ENCODE results near the gene CCDC85B.
"Not testable (repeated sequence)": the region's sequence is repeated elsewhere in the genome, so short reads cannot be mapped to it uniquely, and the experiment has no call there.

Gene CCDC85B

DNA sequence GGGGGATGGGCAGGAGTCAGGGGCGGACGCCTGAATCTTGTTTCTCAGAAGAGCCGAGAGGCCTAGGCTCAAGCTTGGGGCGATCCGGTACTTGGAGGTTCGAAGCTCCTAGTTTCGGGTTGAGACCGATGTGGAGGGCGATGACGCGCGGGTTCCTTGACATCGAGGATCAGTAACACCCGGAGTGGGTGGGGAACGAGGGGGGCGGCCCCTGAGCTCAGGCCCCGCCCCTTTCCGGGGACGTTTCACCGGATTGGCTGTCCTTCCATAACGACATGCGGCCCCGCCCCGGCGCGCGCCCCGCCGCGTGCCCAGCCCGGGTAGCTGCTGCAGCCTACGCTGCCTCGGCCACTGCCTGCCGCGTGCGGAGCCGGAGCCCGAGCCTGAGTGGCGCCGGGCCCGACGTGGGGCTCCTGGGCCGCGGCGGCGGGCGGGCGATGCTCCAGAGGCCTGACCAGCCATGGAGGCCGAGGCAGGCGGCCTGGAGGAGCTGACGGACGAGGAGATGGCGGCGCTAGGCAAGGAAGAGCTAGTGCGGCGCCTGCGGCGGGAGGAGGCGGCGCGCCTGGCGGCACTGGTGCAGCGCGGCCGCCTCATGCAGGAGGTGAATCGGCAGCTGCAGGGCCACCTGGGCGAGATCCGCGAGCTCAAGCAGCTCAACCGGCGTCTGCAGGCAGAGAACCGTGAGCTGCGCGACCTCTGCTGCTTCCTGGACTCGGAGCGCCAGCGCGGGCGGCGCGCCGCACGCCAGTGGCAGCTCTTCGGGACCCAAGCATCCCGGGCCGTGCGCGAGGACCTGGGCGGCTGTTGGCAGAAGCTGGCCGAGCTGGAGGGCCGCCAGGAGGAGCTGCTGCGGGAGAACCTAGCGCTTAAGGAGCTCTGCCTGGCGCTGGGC is at the start of gene CCDC85B:
CCDC85B (plus strand) TSS at position 350 of the 895 bp plus-strand sequence; CDS start at position 461, 111 bp downstream.
- peak; percentile 97 for DNase-seq

DNA sequence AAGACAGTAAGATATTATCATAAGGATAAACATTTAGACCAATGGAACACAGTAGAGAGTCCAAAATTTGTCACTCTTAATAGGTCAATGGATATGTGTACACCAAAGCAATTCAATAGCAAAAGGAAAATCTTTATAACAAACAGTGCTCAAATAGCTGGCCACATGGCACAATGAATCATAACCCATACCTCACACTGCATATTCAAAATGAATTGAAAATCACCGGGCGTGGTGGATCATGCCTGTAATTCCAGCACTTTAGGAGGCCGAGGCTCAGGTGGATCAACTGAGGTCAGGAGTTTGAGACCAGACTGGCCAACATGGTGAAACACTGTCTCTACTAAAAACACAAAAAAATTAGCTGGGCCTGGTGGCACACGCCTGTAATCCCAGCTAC is 48.3 kb upstream of the CCDC85B start:
- no peak for DNase-seq

DNA sequence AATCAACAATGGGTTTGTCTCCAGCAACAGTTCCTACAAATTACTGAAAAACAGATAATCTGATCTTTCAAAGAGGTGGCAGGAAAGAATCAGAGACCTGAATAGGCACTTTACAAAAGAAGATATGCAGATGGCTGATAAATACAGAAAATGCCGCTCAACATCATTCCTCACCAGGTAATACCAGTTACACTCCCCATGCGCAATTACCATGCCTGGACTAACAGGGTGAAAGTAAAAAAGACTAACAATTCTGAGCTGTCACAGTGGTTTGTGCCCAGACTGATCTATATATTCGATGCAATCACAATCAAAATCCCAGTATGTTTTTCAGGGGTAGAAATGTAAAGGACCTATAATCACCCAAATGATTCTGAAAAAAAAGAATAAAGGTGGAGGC is 46.7 kb upstream of the CCDC85B start:
- no peak for DNase-seq

DNA sequence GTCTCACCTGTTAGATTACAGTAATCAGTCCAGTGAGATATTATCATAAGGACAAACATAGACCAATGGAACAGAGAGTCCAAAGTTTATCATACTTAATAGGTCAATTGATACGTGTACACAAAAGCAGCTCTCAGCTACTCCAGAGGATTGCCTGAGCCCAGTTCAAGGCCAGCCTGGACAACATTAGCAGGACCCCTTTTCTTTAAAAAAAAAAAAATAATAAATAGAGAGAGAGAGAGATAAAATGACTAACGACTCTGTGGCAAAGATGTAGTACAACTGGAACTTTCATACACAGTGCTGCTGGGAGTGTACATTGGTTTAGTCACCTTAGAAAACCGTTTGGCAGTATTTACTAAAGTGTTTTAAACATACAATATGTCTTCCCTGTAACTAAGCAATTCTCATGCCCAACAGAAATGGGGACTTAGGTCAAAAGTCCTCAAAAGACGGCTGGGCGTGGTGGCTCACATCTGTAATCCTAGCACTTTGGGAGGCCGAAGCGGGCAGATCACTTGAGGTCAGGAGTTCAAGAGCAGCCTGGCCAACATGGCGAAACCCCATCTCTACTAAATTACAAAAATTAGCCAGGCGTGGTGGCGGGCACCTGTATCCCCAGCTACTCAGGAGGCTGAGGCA is 46.1 kb upstream of the CCDC85B start:
- DNase-seq = no peak

DNA sequence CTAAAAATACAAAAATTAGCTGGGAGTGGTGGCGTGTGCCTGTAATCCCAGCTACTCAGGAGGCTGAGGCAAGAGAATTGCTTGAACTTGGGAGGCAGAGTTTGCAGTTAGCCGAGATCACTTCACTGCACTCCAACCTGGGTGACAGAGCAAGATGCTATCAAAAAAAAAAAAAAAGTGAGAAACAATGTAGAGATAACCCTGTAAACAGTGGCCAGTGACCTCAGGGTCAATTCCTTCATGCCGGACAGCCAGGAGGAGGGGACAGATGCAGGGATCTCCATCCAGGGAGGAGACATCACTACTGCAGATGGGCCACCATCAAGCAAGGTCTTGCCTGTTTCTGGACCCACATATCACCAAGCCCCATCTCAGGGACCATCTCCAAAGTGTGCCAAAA is 42.7 kb upstream of the CCDC85B start:
- no peak for DNase-seq

DNA sequence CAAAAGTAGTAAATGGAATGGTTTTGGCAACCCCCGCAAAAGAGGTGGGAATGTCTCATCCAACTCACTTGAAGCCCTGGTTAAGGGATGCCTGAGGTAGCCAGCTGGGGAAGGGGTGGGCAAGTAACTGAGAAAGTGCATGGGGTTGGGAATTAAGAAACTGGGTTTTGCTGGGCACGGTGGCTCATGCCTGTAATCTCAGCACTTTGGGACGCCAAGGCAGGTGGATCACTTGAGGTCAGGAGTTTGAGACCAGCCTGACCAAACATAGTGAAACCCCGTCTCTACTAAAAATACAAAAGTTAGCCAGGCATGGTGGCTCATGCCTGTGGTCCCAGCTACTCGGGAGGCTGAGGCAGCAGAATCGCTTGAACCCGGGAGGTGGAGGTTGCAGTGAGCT is 41.8 kb upstream of the CCDC85B start:
- DNase-seq = not testable (repeated sequence)

DNA sequence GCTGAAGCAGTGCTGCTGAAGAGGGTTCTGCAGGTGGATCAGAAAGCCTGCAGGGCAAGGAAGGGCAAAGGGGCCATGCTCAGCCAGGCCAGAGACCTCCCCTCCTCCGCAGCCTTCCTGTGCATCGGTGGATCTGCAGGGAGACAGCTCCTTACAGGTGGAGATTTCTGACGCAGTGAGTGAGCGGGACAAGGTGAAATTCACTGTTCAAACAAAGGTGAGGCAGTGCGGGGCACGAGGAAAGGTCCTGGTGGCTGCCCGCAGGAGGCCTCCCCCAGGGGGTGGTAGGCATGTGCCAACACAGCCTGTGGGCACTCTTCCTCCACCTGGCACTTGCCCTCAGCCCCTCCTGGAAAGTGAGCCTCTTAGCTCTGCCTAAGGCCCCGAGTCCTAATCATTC is 41.1 kb upstream of the CCDC85B start:
- DNase-seq = no peak

DNA sequence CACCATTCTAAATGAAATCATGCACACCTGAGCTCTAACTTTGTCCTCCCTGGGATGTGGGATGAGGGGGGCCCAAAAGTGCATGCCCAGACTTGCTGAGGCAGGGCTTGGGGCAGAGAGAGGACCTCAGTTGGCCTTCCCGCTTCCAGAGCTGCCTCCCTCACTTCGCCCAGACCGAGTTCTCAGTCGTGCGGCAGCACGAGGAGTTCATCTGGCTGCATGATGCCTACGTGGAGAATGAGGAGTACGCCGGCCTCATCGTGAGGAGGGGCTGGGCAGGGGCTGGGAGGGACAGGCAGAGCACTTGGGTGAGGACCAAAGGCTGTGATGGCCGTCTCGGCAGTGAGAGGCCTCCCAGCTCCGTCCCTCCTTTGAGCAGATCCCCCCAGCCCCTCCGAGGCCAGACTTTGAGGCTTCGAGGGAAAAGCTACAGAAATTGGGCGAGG is 40.7 kb upstream of the CCDC85B start:
- no peak for DNase-seq

DNA sequence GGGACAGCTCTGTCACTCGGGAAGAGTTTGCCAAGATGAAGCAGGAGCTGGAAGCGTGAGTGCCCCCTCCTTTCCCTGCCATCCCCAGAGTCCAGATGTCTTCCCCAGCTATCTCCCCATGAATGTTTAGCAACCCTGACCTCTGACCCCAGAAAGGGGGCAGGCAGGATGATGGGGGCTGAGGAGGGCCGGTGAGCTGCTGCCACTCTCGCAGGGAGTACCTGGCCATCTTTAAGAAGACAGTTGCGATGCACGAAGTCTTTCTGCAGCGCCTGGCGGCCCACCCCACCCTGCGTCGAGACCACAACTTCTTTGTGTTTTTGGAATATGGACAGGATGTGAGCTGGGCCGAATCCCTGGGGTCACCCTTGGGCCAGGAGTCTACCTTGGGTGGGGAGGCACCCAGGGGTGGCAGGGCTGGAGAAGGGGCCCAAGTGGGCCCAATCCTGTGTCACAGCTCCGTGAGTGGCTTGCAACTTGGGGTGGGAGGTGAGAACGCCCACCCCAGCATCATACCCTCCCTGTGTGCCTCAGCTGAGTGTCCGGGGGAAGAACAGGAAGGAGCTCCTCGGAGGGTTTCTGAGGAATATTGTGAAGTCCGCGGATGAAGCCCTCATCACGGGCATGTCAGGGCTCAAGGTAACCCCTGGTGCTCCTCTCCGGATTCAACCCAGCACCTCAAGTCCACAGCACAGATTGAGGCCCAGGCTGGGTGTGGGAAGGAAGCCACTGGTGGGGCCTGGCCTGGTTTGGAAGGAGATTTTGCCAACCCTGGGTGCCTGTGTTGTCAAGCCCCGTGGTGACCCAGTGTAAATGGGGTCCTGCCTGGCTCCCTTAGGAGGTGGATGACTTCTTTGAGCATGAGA is 40.0 kb upstream of the CCDC85B start:
- DNase-seq = no peak

DNA sequence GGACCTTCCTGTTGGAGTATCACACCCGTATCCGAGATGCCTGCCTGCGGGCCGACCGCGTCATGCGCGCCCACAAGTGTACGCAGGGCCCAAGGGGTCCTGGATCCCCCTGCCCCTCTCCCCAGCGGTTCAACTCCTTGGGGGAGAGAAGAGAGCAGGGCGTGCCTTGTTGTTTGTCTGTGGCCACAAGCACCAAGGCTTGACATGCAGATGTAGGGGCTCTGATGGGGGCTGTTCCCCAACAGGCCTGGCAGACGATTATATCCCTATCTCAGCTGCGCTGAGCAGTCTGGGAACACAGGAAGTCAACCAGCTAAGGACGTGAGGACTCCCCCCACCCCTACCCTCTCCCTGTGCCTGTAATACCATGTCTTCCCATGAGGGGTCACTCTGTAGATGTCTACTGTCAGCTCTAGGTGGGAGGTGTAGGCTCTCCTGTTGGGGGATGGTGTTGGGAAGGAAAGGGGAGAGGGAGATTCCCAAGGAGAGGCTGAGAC is 39.3 kb upstream of the CCDC85B start:
- DNase-seq = no peak

DNA sequence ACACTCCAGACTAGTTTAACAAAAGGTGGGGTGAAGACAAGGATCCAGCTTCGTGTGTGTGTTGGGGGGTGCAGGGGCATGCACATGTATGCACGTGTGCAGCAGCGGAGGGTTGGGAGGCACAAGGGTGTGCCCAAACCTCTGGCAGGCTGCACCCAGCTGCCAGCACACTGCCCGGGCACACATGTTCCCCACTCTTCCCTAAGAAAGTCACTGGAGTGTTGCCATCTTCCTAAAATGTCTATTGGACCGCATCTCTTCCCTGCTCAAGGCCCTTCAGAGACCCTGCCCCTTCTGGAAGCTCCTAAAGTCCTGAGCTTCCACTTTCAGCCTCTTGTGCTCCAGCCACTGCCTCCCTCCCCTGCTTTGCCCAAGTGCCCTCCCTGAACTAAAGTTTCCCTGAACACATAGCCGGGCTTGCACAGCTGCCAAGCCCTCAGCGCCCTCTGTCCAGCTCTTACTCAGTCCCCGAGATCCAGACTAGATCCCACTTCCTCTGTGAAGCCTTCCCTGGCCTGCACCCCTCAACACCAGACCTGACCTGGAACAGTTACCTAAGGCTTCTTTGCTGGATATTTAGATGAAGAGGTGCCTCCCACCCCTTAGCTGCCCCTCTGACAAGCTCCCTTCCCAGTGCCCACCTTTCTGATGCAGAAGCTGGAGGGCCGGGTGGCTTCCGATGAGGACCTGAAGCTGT is 38.5 kb upstream of the CCDC85B start:
- no peak for DNase-seq

DNA sequence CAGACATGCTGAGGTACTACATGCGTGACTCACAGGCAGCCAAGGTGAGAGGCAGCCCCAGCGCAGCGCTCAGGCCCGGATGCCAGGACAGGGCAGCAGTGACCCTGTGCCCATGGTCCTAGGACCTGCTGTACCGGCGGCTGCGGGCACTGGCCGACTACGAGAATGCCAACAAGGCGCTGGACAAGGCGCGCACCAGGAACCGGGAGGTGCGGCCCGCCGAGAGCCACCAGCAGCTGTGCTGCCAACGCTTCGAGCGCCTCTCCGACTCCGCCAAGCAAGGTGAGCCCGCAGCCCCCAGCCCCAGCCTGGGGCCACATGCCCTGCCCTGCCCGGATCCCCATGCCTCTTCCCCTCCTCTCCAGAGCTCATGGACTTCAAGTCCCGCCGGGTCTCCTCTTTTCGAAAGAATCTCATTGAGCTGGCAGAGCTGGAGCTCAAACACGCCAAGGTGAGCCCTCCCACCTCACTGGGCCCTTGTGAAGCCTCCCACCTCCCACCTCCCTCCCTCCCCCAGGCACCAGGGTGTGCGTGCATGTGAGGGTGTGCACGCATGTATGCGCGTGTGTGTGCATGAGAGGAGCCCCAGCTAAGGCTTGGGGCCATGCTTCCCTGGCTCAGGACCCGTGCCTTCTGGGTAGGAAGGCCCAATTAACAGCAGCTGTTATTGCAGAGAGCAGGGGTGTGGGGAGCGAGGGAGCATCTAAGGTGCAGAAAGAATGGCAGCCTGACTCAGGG is 37.8 kb upstream of the CCDC85B start:
- no peak for DNase-seq

DNA sequence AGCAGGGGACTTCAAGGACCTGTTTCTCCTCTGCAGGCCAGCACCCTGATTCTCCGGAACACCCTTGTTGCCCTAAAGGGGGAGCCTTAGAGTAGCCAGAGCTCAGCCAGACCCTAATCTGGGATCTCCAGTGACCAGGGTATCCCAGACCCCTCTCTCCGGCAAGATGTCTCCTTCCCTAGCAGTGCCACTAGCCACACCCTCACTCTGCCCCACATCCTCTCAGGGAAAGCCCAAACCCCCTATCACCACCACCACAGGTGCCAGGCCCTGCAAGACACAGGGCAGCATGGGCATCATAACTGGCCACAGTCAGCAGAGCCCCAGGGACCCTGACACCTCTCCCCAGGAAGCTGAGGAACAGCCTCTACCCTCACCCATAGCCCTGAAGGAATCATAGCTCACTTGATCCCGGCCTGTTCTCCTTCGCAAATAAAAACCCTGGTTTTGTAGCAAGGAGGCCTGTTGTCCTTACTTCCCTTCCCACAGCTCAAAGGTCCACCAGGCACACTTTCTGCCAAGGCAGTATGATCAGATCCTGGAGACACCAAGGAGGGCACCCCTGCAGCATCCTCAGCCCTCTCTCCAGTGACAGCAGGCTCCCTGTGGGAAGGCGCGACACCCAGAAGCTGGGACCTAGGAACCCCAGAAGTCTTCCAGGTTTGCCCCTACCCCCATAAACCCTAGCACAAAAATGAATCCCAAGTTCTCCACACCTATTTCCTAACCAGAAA is 37.1 kb upstream of the CCDC85B start:
- DNase-seq = no peak

DNA sequence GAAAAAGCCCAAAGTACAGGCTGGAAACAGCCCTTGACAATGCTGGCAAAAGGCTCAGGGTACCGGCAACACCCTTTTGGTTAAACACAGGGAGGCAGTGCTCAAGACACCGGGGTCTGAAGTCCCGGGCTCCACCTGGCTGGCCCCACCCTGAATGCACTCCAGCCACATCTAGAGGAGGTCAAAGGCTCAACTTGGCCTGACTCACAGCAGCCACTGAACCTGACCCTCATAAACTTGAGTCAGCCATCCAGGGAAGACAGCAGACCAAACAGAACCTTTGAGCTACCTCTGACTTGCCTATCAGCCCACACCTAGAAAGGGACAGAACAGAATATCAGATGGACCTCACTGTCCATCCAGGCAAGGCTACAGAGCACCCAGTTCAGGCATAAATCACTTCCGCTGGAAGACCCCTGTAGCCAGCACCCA is 36.3 kb upstream of the CCDC85B start:
- no peak for DNase-seq

DNA sequence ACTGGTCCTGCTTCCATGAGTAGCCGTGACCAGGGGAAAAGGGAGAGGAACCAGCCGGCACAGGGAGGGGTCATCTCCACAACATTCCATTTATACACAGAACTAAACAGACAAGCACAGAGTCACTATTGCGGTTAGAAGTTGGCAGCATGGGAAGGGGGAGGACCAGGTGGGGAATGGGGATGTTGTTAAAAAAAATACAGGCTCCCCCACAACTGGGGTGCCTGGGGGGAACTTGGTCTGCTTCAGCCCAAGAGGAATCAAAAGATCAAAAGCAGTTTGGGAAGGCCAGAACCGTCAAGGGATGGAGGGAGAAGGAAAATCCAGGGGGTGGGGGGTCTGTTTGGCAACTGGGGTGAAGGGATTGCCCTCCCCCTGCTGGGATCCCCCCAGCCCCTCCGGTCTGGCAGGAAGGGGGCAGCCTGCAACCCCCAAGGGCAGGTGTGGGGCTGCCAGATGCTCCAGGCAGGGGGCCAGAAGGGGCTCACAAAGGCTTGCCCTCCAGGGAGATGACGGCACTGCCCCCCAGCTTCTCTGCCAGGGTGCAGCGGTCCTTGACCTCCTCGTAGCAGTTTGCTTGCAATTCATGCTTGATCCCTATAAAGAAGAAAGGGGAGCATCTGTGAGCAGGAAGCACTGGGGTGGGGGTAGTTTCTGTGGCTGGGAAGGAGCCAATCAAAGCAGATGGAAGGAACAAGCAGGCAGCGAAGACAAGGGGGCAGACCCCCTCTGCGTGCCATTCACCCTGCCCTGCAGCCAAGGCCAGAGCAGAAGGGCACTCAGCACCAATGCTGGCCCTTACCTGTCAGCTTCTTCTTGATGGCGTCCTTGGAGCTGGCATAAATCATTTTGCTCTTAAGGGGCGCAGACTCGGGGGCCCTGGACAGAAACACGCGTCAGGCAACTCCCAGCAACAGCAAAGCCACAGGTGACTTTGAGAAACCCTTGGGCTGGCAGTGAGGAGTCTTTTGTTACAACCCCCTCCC is 35.3 kb upstream of the CCDC85B start:
- DNase-seq = no peak

DNA sequence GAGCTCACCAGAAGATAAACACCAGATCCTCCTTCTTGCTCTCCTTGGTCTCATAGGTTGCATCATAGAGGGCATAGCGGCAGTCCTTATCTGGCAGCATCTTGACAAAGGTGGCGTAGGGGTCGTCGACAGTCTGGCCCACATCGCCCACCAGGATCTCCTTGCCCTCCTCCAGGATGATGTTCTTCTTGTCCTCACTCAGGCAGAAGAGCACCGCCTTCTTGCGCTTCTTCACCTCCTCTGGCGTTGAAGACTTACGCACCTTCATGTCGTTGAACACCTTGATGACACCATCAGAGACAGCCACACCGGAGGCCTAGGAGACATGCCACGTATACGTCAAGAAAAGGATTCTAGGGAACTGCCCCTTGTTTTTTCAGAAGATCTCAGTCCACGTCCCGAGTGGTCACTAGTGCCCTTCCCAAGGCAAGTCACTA is 34.5 kb upstream of the CCDC85B start:
- DNase-seq = no peak

DNA sequence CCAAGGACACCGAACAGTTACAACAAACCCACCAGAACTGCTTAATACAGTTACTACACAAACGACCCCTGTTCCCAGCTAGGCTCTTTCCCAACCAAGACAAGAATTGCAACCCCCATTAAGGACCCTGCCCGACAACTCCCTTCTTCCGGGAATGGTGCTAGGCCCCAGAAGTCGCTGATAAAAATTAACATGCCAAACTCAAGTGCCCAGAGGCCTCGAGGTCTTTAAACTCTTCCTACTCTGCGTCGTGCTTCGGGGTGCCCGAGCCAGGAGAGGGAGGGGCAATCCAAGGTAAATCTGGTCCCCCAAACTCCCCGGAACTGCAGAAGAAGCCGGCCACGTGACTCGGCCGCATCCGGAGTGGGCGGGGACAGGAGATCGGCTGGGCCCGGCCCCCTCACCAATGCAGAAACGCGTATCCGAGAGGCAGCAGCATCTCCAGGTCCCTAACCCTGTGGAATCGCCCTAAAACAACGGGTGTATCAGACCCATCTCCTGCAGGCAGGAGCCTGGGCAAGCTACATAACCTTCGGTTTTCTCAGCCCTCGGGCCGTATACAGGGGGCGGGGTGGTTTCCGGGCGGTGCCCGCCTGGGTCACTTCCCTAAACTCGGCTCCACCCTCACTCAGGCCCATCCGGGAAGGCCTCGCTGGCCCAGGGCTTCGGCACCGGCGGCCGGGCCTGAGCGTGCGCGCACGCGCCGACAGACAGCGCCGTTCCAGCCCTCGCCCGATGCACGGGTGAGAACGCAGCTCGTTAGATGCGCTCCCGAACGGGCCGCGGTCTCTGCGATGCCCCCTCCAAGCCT is 33.6 kb upstream of the CCDC85B start:
- peak; percentile 55 for DNase-seq

DNA sequence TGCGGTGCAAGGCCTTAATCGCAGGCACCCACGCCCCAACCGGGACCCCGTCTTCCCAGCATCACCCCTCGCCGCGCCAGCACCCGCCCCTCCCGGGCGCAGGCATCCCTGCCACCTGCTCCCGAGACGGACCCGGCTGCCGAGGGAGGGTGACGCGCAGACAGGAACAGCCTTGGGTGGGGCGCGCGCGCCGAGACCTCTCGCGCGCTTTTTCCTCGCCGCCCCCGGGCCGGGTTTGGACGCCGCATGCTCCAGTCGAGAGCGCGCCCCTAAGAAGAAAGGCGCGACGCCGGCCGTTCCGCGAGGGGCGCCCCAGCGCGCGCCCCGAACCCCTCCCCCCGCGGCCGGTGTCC is 33.0 kb upstream of the CCDC85B start:
- DNase-seq = no peak
